Smooth muscle cell (in vitro differentiated cells): ENCODE results near the gene SIGLEC11. TPM values are rescaled to one million over a fixed set of nuclear protein-coding genes. Genes with fewer than 3 reads are reported as not detected.
"Not testable (repeated sequence)": the region's sequence is repeated elsewhere in the genome, so short reads cannot be mapped to it uniquely, and the experiment has no call there.

Source experiments
- DNase-seq: peaks from one replicate; lab custom pipeline; 2025; ENCODE audit not compliant: unreplicated experiment; lab: John Stamatoyannopoulos, UW
- H2AFZ ChIP-seq: fragments of 200-600 bp; sonication (generic); 2 replicates; pipeline ENCODE4 v1.6.0; 2016; ENCODE audit warnings: antibody characterized with exemption, low read depth, mild to moderate bottlenecking
- H3F3A ChIP-seq: fragments of 200-600 bp; sonication (generic); 2 replicates; pipeline ENCODE4 v1.6.0; 2017; ENCODE audit warnings: antibody characterized with exemption, low read depth
- H3K27ac ChIP-seq: fragments of 200-600 bp; sonication (generic); 2 replicates; pipeline ENCODE4 v1.5.1; 2016; ENCODE audit warnings: low read depth, mild to moderate bottlenecking
- H3K27me3 ChIP-seq: fragments of 200-600 bp; sonication (generic); 2 replicates; pipeline ENCODE4 v1.6.1; 2016; ENCODE audit warnings: low read depth, mild to moderate bottlenecking
- H3K36me3 ChIP-seq: fragments of 200-600 bp; sonication (generic); 2 replicates; pipeline ENCODE4 v1.5.1; 2016; ENCODE audit warnings: low read depth
- H3K4me1 ChIP-seq: fragments of 200-600 bp; sonication (generic); 2 replicates; pipeline ENCODE4 v1.5.1; 2016; ENCODE audit warnings: low read depth
- H3K4me2 ChIP-seq: fragments of 200-600 bp; sonication (generic); 2 replicates; pipeline ENCODE4 v1.6.0; 2016; ENCODE audit warnings: mild to moderate bottlenecking
- H3K4me3 ChIP-seq: fragments of 200-600 bp; sonication (generic); 2 replicates; pipeline ENCODE4 v1.5.1; 2016; ENCODE audit warnings: mild to moderate bottlenecking
- H3K79me2 ChIP-seq: fragments of 200-600 bp; sonication (generic); 2 replicates; pipeline ENCODE4 v1.6.0; 2016; ENCODE audit warnings: low read depth, mild to moderate bottlenecking
- H3K9ac ChIP-seq: fragments of 200-600 bp; sonication (generic); 2 replicates; pipeline ENCODE4 v1.6.0; 2016; ENCODE audit warnings: low read depth
- H3K9me3 ChIP-seq: fragments of 200-600 bp; sonication (generic); replicated peaks from 2 replicates; pipeline ENCODE4 v1.5.1; 2016; ENCODE audit warnings: low read depth
- H4K20me1 ChIP-seq: fragments of 200-600 bp; sonication (generic); 2 replicates; pipeline ENCODE4 v1.6.0; 2016; ENCODE audit warnings: low read depth
- CTCF ChIP-seq: fragments of 200-600 bp; sonication (generic); IDR thresholded peaks from 2 replicates; pipeline ENCODE4 v1.5.1; 2017; ENCODE audit warnings: borderline replicate concordance, mild to moderate bottlenecking, antibody characterized with exemption; ENCODE audit not compliant: insufficient read depth, poor library complexity, severe bottlenecking
- WGBS: methylation state at CpG from one replicate; pipeline ENCODE4 v1.1.7; 2016; ENCODE audit warnings: low lambda C conversion rate; 5-methylcytosine and 5-hydroxymethylcytosine counted together
- polyA plus RNA-seq: library from polyadenylated mRNA; unstranded; fragments of >200 nt; fragmentation: Nextera tagmentation; extraction: Ambion mirVana; gene quantifications from 2 replicates; pipeline ENCODE4 v1.2.1, GENCODE V29; 2016
- total RNA-seq: library from RNA; depleted of rRNA; stranded (reverse); fragments of >200 nt; gene quantifications from 2 replicates; pipeline ENCODE4 v1.2.3, GENCODE V29; 2014

SIGLEC11 gene
- total and polyA plus RNA-seq, 2 experiments from 2014 or later = not detected

- H3K9me3 ChIP-seq = no peaks in the 10 kb centered on the region
- H3F3A ChIP-seq = no peaks in the 10 kb centered on the region
- TF ChIP-seq CTCF = no peak
- H3K36me3 ChIP-seq = no peaks in the 10 kb centered on the region
- no peak overlapping the region for H2AFZ ChIP-seq
- H3K4me2 ChIP-seq = no peak overlapping the region
- no peak for DNase-seq
- H3K27ac ChIP-seq = no peak overlapping the region
- 84% methylated on average over 11 of the region's 11 CpGs for WGBS
- H4K20me1 ChIP-seq = no peaks in the 10 kb centered on the region
- H3K4me1 ChIP-seq = no peaks in the 10 kb centered on the region
- H3K27me3 ChIP-seq = no peaks in the 10 kb centered on the region
- no peaks in the 10 kb centered on the region for H3K79me2 ChIP-seq
- H3K4me3 ChIP-seq = no peak overlapping the region
- no peak overlapping the region for H3K9ac ChIP-seq
Observed at GRCh38 chr19:49949742-49950589, 11.0 kb downstream of the SIGLEC11 start.

GRCh38 chr19:49946415-49946814 is 14.6 kb downstream of the SIGLEC11 start:
- Histone ChIP-seq H3K9me3 (no peaks in the 10 kb centered on the region), H4K20me1 (no peaks in the 10 kb centered on the region), H3K27ac (no peak overlapping the region), H3F3A (no peaks in the 10 kb centered on the region), H3K4me3 (no peak overlapping the region), H3K9ac (no peak overlapping the region), H3K4me2 (no peak overlapping the region), H3K36me3 (no peaks in the 10 kb centered on the region), H2AFZ (no peak overlapping the region), H3K4me1 (no peaks in the 10 kb centered on the region), H3K79me2 (no peaks in the 10 kb centered on the region), H3K27me3 (no peaks in the 10 kb centered on the region)
- TF ChIP-seq CTCF = no peak
- DNase-seq = no peak
- 89% methylated on average over 8 of the region's 8 CpGs for WGBS

- not testable (repeated sequence) for H3K79me2 ChIP-seq, H3K4me1 ChIP-seq, H3K9me3 ChIP-seq, H3F3A ChIP-seq, H2AFZ ChIP-seq, H3K27ac ChIP-seq, H3K27me3 ChIP-seq, H3K9ac ChIP-seq, H3K36me3 ChIP-seq, H4K20me1 ChIP-seq, H3K4me2 ChIP-seq, H3K4me3 ChIP-seq, DNase-seq
- WGBS = 90% methylated on average over 5 of the region's 5 CpGs
Observed at GRCh38 chr19:49944567-49944966, 16.4 kb downstream of the SIGLEC11 start.

GRCh38 chr19:49940482-49940791 is 20.5 kb downstream of the SIGLEC11 start:
- H3K27me3 ChIP-seq = no peaks in the 10 kb centered on the region
- 94% methylated on average over 5 of the region's 5 CpGs for WGBS
- H3K27ac ChIP-seq = no peak overlapping the region
- no peaks in the 10 kb centered on the region for H3K79me2 ChIP-seq
- TF ChIP-seq CTCF = no peak
- H4K20me1 ChIP-seq = no peaks in the 10 kb centered on the region
- no peak overlapping the region for H3K4me3 ChIP-seq
- H3K4me2 ChIP-seq = no peak overlapping the region
- no peaks in the 10 kb centered on the region for H3K9me3 ChIP-seq
- no peak overlapping the region for H2AFZ ChIP-seq
- DNase-seq = no peak
- no peaks in the 10 kb centered on the region for H3K36me3 ChIP-seq
- H3K9ac ChIP-seq = no peak overlapping the region
- no peaks in the 10 kb centered on the region for H3F3A ChIP-seq
- H3K4me1 ChIP-seq = no peaks in the 10 kb centered on the region
